Keratinocyte (primary cell): ENCODE results near the gene C16orf86. TPM values are rescaled to one million over a fixed set of nuclear protein-coding genes. Genes with fewer than 3 reads are reported as not detected.

Experiments
- DNase-seq: peaks from one replicate; pipeline ENCODE4 v3.0.0-alpha.2; 2011; ENCODE audit warnings: low read depth, missing footprints, low spot score
- FAIRE-seq: peaks from 2 replicates; lab custom pipeline; 2011; peaks lifted over from hg19 to GRCh38; lab: Jason Lieb, UNC
- H2AFZ ChIP-seq: 2 replicates; pipeline ENCODE4 v1.6.0; 2012; ENCODE audit warnings: low read length, control low read depth, inconsistent platforms; ENCODE audit not compliant: control insufficient read depth
- H3K27ac ChIP-seq: 2 replicates; pipeline ENCODE4 v1.5.1; 2011; ENCODE audit warnings: low read length; ENCODE audit not compliant: control insufficient read depth, insufficient read depth
- H3K27me3 ChIP-seq: 3 replicates; pipeline ENCODE4 v1.6.0; 2011; ENCODE audit warnings: low read length; ENCODE audit not compliant: control insufficient read depth, insufficient read depth; ENCODE audit errors: extremely low read depth
- H3K36me3 ChIP-seq, 2 experiments: 2 replicates in 1 of 2; 3 replicates in 1 of 2; pipeline ENCODE4 v1.5.1; 2011; ENCODE audit warnings: low read length in 2 of 2, mild to moderate bottlenecking in 1 of 2; ENCODE audit not compliant: control insufficient read depth in 2 of 2, insufficient read depth in 2 of 2; ENCODE audit errors: extremely low read depth in 1 of 2
- H3K4me1 ChIP-seq: 3 replicates; pipeline ENCODE4 v1.5.1; 2011; ENCODE audit warnings: low read length; ENCODE audit not compliant: control insufficient read depth, insufficient read depth; ENCODE audit errors: extremely low read depth
- H3K4me2 ChIP-seq: 3 replicates; pipeline ENCODE4 v1.6.0; 2011; ENCODE audit warnings: low read depth, low read length; ENCODE audit not compliant: control insufficient read depth, insufficient read depth; ENCODE audit errors: extremely low read depth
- H3K4me3 ChIP-seq, 3 experiments: fragments of 200-600 bp in 1 of 3; sonication (generic) in 1 of 3; 2 replicates in 2 of 3; 3 replicates in 1 of 3; pipeline ENCODE4 v1.5.1; 2011 to 2016; ENCODE audit warnings: low read length in 3 of 3, mild to moderate bottlenecking in 3 of 3, control low read depth in 2 of 3, inconsistent platforms in 1 of 3, low read depth in 1 of 3, mixed read lengths in 1 of 3, mixed run types in 1 of 3, moderate library complexity in 1 of 3; ENCODE audit not compliant: control insufficient read depth in 2 of 3, insufficient read depth in 2 of 3; ENCODE audit errors: extremely low read depth in 1 of 3
- H3K79me2 ChIP-seq: 2 replicates; pipeline ENCODE4 v1.6.0; 2012; ENCODE audit warnings: low read length; ENCODE audit not compliant: control insufficient read depth, insufficient read depth
- H3K9ac ChIP-seq: 3 replicates; pipeline ENCODE4 v1.6.0; 2011; ENCODE audit warnings: low read length; ENCODE audit not compliant: control insufficient read depth, insufficient read depth; ENCODE audit errors: extremely low read depth
- H3K9me1 ChIP-seq: 3 replicates; pipeline ENCODE4 v1.6.0; 2011; ENCODE audit warnings: low read length; ENCODE audit not compliant: control insufficient read depth, insufficient read depth; ENCODE audit errors: extremely low read depth
- H3K9me3 ChIP-seq: 2 replicates; pipeline ENCODE4 v1.5.1; 2012; ENCODE audit warnings: low read depth, low read length; ENCODE audit not compliant: control insufficient read depth
- H4K20me1 ChIP-seq: 3 replicates; pipeline ENCODE4 v1.6.0; 2011; ENCODE audit warnings: low read length; ENCODE audit not compliant: control insufficient read depth, insufficient read depth; ENCODE audit errors: extremely low read depth
- CTCF ChIP-seq, 3 experiments: IDR thresholded peaks in 1 of 3; conservative IDR thresholded peaks in 1 of 3; optimal IDR thresholded peaks in 1 of 3; 2 replicates in 2 of 3; 3 replicates in 1 of 3; pipeline versions ENCODE3 to v1.5.1; 2011; ENCODE audit warnings: low read length in 3 of 3, mild to moderate bottlenecking in 3 of 3, moderate library complexity in 2 of 3, control low read depth in 1 of 3, inconsistent platforms in 1 of 3; ENCODE audit not compliant: insufficient read depth in 2 of 3; ENCODE audit errors: extremely low read depth in 1 of 3
- EZH2 ChIP-seq: IDR thresholded peaks from one replicate; pipeline ENCODE4 v1.6.1; 2012; ENCODE audit warnings: inconsistent platforms, mild to moderate bottlenecking, low read length, moderate library complexity
- dilution Hi-C: fragments of 300-500 bp; cut with MboI; formaldehyde crosslinking; loops from one replicate; pipeline ENCODE4 v1.7.0; 2020; ENCODE audit warnings: low sequenced_read_pairs; ENCODE audit not compliant: extremely low pct_ligation_motif_present
- polyA plus RNA-seq, 5 experiments: library from polyadenylated mRNA; depleted of rRNA in 3 of 5; stranded (reverse) in 3 of 5; stranded (forward) in 1 of 5; unstranded in 1 of 5; fragments of >200 nt; gene quantifications; 1 replicate in 1 of 5; 2 replicates in 3 of 5; 3 replicates in 1 of 5; pipeline versions ENCODE4 v1.2.1 to v1.2.3, GENCODE V29; 2011 to 2012; ENCODE audit warnings: missing spikeins in 2 of 5, low read depth in 1 of 5, low replicate concordance in 1 of 5

C16orf86 gene
- polyA plus RNA-seq, 1 donor (not counting 4 experiments of a cell fraction or from before 2014, with no cell fraction given): 0.17 TPM

- no peak for DNase-seq
- H3K9ac ChIP-seq: no peak overlapping the region
- H3K4me1 ChIP-seq: peaks cover 10% of the 10 kb centered on the region
- peak overlapping the region in 1 of 3 experiments; percentile 60 for H3K4me3 ChIP-seq
- H3K27ac ChIP-seq: no peak overlapping the region
- H3K79me2 ChIP-seq: no peaks in the 10 kb centered on the region
- H3K27me3 ChIP-seq: no peaks in the 10 kb centered on the region
- no peaks in the 10 kb centered on the region for H3K9me1 ChIP-seq
- H2AFZ ChIP-seq: peak overlapping the region; percentile 71
- H4K20me1 ChIP-seq: no peaks in the 10 kb centered on the region
- H3K4me2 ChIP-seq: peak overlapping the region; percentile 85
- no peak for TF ChIP-seq CTCF (optimal IDR thresholded peaks at IDR 0.05 in 1 of 3, IDR thresholded peaks at IDR 0.05 in 1 of 3, conservative IDR thresholded peaks at IDR 0.05 in 1 of 3; ENCODE audit: extremely low read depth in 1 of 3, insufficient read depth in 2 of 3, low read length in 3 of 3)
- no peak for TF ChIP-seq EZH2
- no peaks in the 10 kb centered on the region for H3K9me3 ChIP-seq
- FAIRE-seq: no peak
- dilution Hi-C loops: no loop called here
- peaks cover 1 to 3% of the 10 kb centered on the region in 2 experiments for H3K36me3 ChIP-seq
Observed at GRCh38 chr16:67667453-67667816, 821 bp downstream of the C16orf86 start.

GRCh38 chr16:67667817-67668494 lies 1.3 kb downstream of the C16orf86 start:
- Histone ChIP-seq H3K9me3 (no peaks in the 10 kb centered on the region), H3K79me2 (no peaks in the 10 kb centered on the region), H3K9ac (no peak overlapping the region), H3K36me3 (no peaks in the 10 kb centered on the region), H2AFZ (no peak overlapping the region), H3K27me3 (no peaks in the 10 kb centered on the region), H3K9me1 (no peaks in the 10 kb centered on the region), H3K27ac (no peak overlapping the region), H4K20me1 (no peaks in the 10 kb centered on the region), H3K4me2 (peak overlapping the region; percentile 85), H3K4me3 (no peak overlapping the region), H3K4me1 (peaks cover 10% of the 10 kb centered on the region)
- FAIRE-seq (peak; percentile 5), DNase-seq (peak; percentile 84)
- dilution Hi-C loops: no loop called here
- TF ChIP-seq EZH2: no peak
- peak; percentile 88 to 95 (median 89) for TF ChIP-seq CTCF (optimal IDR thresholded peaks at IDR 0.05 in 1 of 3, IDR thresholded peaks at IDR 0.05 in 1 of 3, conservative IDR thresholded peaks at IDR 0.05 in 1 of 3; ENCODE audit: extremely low read depth in 1 of 3, insufficient read depth in 2 of 3, low read length in 3 of 3)
